CD4-positive, alpha-beta T cell (primary cell): ENCODE measurements around the gene PIMREG. TPM values are rescaled to one million over a fixed set of nuclear protein-coding genes. Genes with fewer than 3 reads are reported as not detected.

Experiments used
- ATAC-seq: fragments of 200-7000 bp; cut with Tn5 transposase; one replicate; pipeline ENCODE4 v1.10.0; 2022; ENCODE audit warnings: mild to moderate bottlenecking; ENCODE audit not compliant: poor library complexity
- CTCF ChIA-PET: fragments of 350-600 bp; sonication (Branson Sonifier 250); formaldehyde crosslinking; loops from one replicate; lab custom pipeline; 2021; ENCODE audit warnings: antibody characterized with exemption, inconsistent platforms; lab: Charles Lee
- POLR2A ChIA-PET: fragments of 350-600 bp; sonication (Branson Sonifier 250); formaldehyde crosslinking; loops from one replicate; lab custom pipeline; 2021; ENCODE audit warnings: antibody characterized with exemption, inconsistent platforms; lab: Charles Lee
- DNase-seq, 14 experiments: peaks; one replicate each; pipeline ENCODE4 v3.0.0-alpha.2; 2013 to 2020; ENCODE audit warnings: mixed read lengths in 2 of 14
- H3K27ac ChIP-seq, 2 donors: one replicate each; pipeline versions ENCODE4 v1.5.1 to v1.7.0; 2013; ENCODE audit warnings: low read length in 2 of 2, low read depth in 1 of 2, mild to moderate bottlenecking in 1 of 2
- H3K27me3 ChIP-seq, 2 experiments: 1 replicate in 1 of 2; 2 replicates in 1 of 2; pipeline versions ENCODE4 v1.6.1 to v1.7.0; 2013; ENCODE audit warnings: low read length in 2 of 2, control low read depth in 1 of 2, mild to moderate bottlenecking in 1 of 2, moderate library complexity in 1 of 2; ENCODE audit not compliant: insufficient read depth in 2 of 2, control insufficient read depth in 1 of 2
- H3K36me3 ChIP-seq: one replicate; pipeline ENCODE4 v1.6.1; 2013; ENCODE audit warnings: low read length, control low read depth; ENCODE audit not compliant: insufficient read depth
- H3K4me1 ChIP-seq: one replicate; pipeline ENCODE4 v1.6.1; 2013; ENCODE audit warnings: low read length, control low read depth; ENCODE audit not compliant: insufficient read depth
- H3K4me3 ChIP-seq: one replicate; pipeline ENCODE4 v1.5.1; 2013; ENCODE audit warnings: mild to moderate bottlenecking, low read length, moderate library complexity
- H3K9me3 ChIP-seq, 2 experiments: 1 replicate in 1 of 2; 2 replicates in 1 of 2; pipeline versions ENCODE4 v1.6.1 to v1.7.0; 2013; ENCODE audit warnings: low read length in 2 of 2, mild to moderate bottlenecking in 2 of 2, control low read depth in 1 of 2, moderate library complexity in 1 of 2; ENCODE audit not compliant: control insufficient read depth in 1 of 2, insufficient read depth in 1 of 2
- H3K27ac Mint-ChIP-seq: one replicate; pipeline ENCODE4 v1.8.0; 2020; ENCODE audit warnings: mixed read lengths
- H3K27me3 Mint-ChIP-seq: one replicate; pipeline ENCODE4 v1.8.0; 2021; ENCODE audit warnings: mixed read lengths
- H3K36me3 Mint-ChIP-seq: one replicate; pipeline ENCODE4 v1.8.0; 2021; ENCODE audit warnings: low read depth, mixed read lengths
- H3K4me1 Mint-ChIP-seq: one replicate; pipeline ENCODE4 v1.8.0; 2021; ENCODE audit warnings: low read depth, mixed read lengths
- H3K4me3 Mint-ChIP-seq: one replicate; pipeline ENCODE4 v1.8.0; 2020; ENCODE audit warnings: mild to moderate bottlenecking, mixed read lengths
- H3K9me3 Mint-ChIP-seq: one replicate; pipeline ENCODE4 v1.8.0; 2020; ENCODE audit warnings: mixed read lengths
- CTCF ChIP-seq: fragments of 200-600 bp; IDR thresholded peaks from one replicate; pipeline ENCODE4 v1.8.0; 2022; ENCODE audit warnings: antibody characterized with exemption, mild to moderate bottlenecking
- intact Hi-C, 2 experiments: fragments of 100-400 bp; cut with DNase I in 1 of 2; cut with micrococcal nuclease in 1 of 2; formaldehyde crosslinking; loops; one replicate each; pipeline versions ENCODE4 v1.15.1 to v1.9.0; 2023 to 2025; cut with DNase I, micrococcal nuclease
- polyA plus RNA-seq, 2 donors: library from polyadenylated mRNA; unstranded; fragments of 120-200 nt; gene quantifications; one replicate each; pipeline ENCODE4 v1.2.1, GENCODE V29; 2013
- total RNA-seq, 174 experiments: library from RNA in 2 of 174; stranded (reverse) in 2 of 174; gene quantifications; one replicate each; pipeline ENCODE4 v1.2.3 and lab custom pipeline; 2021 to 2026

Gene PIMREG
- total RNA-seq (not detected), total RNA-seq (lab: John Stamatoyannopoulos, UW) (0 to 7.5 (median 0.14) reads per million in 172 experiments)
- polyA plus RNA-seq (2013, experiment 1 of 2), result 0.25 TPM
- 0.82 TPM for polyA plus RNA-seq (2013, experiment 2 of 2)

- no peak for TF ChIP-seq CTCF
- peak within 1 kb of the TSS; percentile 91 for H3K4me3 Mint-ChIP-seq
- Histone ChIP-seq H3K4me1 (peaks cover 17% of the 10 kb centered on the region), H3K4me3 (peak within 1 kb of the TSS; percentile 80), H3K27me3 (peaks cover 0 to 8% of the 10 kb centered on the region in 2 experiments), H3K36me3 (no peaks in the 10 kb centered on the region), H3K27ac (peak within 1 kb of the TSS in 1 of 2 donors; percentile 34), H3K9me3 (no peaks in the 10 kb centered on the region)
- DNase-seq, result peak; percentile 83 to 93 (median 90)
- H3K27ac Mint-ChIP-seq, result peak within 1 kb of the TSS; percentile 39
- H3K27me3 Mint-ChIP-seq, result peaks cover 18% of the 10 kb centered on the region
- ChIA-PET POLR2A (interaction anchor here (1.7 kb wide), 2 partner anchors 8 to 11 kb away, joined by 4 to 13 read pairs; no protein-coding TSS in a partner anchor), CTCF (interaction anchor here (2.1 kb wide), 1 partner anchor 8 kb away, joined by 11 read pairs; the partner anchor contains the start of gene AIPL1)
- no peaks in the 10 kb centered on the region for H3K36me3 Mint-ChIP-seq
- peaks cover 13% of the 10 kb centered on the region for H3K4me1 Mint-ChIP-seq
- intact Hi-C loops, result no loop called here
- no peaks in the 10 kb centered on the region for H3K9me3 Mint-ChIP-seq
- ATAC-seq, result peak; percentile 98
Measured at GRCh38 chr17:6443692-6444570, at the start of gene PIMREG. PIMREG (plus strand) TSS chr17:6444455; CDS start chr17:6445111, 656 bp downstream.

- DNase-seq, result no peak
- Mint-ChIP-seq H3K27ac (no peak overlapping the region), H3K9me3 (peaks cover 2% of the 10 kb centered on the region), H3K4me3 (no peak overlapping the region), H3K36me3 (no peaks in the 10 kb centered on the region), H3K4me1 (no peaks in the 10 kb centered on the region), H3K27me3 (peaks cover 41% of the 10 kb centered on the region)
- H3K4me3 ChIP-seq, result no peak overlapping the region
- no peak for TF ChIP-seq CTCF
- no peak overlapping the region for H3K27ac ChIP-seq
- no peaks in the 10 kb centered on the region for H3K4me1 ChIP-seq
- ATAC-seq, result no peak
- peaks cover 4 to 5% of the 10 kb centered on the region in 2 experiments for H3K9me3 ChIP-seq
- intact Hi-C loops, result no loop called here
- H3K36me3 ChIP-seq, result no peaks in the 10 kb centered on the region
- ChIA-PET CTCF (no interaction called here), POLR2A (no interaction called here)
- peaks cover 4 to 8% of the 10 kb centered on the region in 2 experiments for H3K27me3 ChIP-seq
Measured at GRCh38 chr17:6398955-6399354, 45.3 kb upstream of the PIMREG start.

- Histone ChIP-seq H3K4me1 (no peaks in the 10 kb centered on the region), H3K9me3 (peaks cover 4 to 5% of the 10 kb centered on the region in 2 experiments), H3K4me3 (no peak overlapping the region), H3K27me3 (peaks cover 0 to 7% of the 10 kb centered on the region in 2 experiments), H3K27ac (no peak overlapping the region), H3K36me3 (no peaks in the 10 kb centered on the region)
- DNase-seq (no peak), ATAC-seq (no peak)
- no peaks in the 10 kb centered on the region for H3K36me3 Mint-ChIP-seq
- H3K27ac Mint-ChIP-seq, result no peak overlapping the region
- POLR2A ChIA-PET, result no interaction called here
- intact Hi-C loops, result no loop called here
- no peak overlapping the region for H3K4me3 Mint-ChIP-seq
- H3K27me3 Mint-ChIP-seq, result peaks cover 30% of the 10 kb centered on the region
- CTCF ChIA-PET, result no interaction called here
- H3K4me1 Mint-ChIP-seq, result no peaks in the 10 kb centered on the region
- H3K9me3 Mint-ChIP-seq, result peaks cover 2% of the 10 kb centered on the region
- TF ChIP-seq CTCF, result no peak
Measured at GRCh38 chr17:6402258-6402657, 42.0 kb upstream of the PIMREG start.
